GM19324 (cell line): ENCODE results near the gene SCRT2.
"Not testable (repeated sequence)": the region's sequence is repeated elsewhere in the genome, so short reads cannot be mapped to it uniquely, and the experiment has no call there.

ENCODE experiments used
- ATAC-seq: cut with Tn5 transposase; IDR thresholded peaks from one replicate; pipeline ENCODE4 v1.9.1; 2021; ENCODE audit warnings: mild to moderate bottlenecking, moderate library complexity; ENCODE audit not compliant: unreplicated experiment, low FRiP score

SCRT2 gene

GRCh38 chr20:653590-654416 lies 21.8 kb downstream of the SCRT2 start:
- ATAC-seq, result no peak

DNA sequence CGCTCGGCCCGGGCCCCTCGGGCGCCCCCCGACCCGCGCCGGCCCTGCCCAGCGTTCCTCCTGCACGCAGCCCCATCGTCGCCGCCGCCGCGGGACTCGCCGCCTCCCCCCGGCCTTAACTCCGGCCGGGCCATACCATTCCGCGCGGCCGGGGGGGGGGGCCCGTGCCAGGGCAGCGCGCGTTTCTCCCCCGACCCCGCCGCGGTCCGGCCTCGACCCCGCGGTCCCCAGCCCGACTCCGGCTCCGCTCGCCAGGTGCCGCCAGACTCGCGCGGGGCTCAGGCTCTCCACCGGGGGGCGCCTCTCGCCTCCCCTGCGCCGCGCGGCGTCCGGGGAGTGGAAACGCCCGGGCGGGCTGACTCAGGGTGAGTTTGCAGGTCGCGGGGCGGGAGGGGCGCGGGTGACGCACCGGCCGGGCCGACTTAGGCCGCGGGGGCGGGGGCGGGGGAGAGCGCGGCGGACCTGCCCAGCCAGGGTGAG lies 22.5 kb downstream of the SCRT2 start, which contains the start of gene SRXN1:
Gene SRXN1 (minus strand): TSS at position 91 of the 480 bp plus-strand sequence. CDS start 15 bp downstream, at position 76.
- ATAC-seq, result peak; percentile 76

- no peak for ATAC-seq
Observed at GRCh38 chr20:652615-653109, 22.9 kb downstream of the SCRT2 start.

- no peak for ATAC-seq
Observed at GRCh38 chr20:651713-652614, 23.6 kb downstream of the SCRT2 start.

DNA sequence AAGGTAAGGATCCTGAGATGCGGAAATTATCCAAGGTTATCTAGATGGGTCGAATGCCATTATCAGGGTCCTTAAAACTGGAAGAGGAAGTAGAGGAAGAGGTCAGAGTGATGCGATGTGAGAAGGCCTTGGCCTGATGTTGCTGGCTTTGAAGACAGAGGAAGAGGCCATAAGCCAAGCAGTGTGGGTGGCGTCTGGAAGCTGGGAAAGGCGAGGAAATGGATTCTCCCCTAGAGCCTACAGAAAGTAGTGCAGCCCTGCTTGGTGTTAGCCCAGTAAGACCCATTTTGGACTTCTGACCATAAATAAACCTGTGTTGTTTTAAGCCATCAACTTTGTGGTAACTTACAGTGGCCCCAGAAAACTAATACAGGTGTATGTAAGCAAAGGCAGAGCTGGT lies 24.6 kb downstream of the SCRT2 start:
- no peak for ATAC-seq

DNA sequence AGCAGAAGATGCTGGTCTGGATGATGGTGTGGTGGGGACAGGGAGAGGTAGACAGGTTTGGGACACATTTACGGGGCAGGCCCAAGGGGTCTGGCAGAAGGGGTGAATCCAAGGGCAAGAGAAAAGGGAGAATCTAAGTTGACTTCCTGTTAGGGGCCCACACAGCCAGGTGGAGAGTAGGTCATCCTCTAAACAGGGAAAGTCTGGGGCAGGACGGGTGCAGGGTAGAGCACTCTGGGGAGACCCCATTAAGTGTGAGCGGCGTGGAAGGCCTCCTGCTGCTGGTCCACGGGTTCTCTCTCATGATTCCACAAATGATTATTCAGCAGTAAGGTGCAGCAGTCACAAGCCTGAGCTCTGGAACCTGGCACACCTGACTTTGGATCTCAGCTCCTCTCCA lies 25.3 kb downstream of the SCRT2 start:
- no peak for ATAC-seq

DNA sequence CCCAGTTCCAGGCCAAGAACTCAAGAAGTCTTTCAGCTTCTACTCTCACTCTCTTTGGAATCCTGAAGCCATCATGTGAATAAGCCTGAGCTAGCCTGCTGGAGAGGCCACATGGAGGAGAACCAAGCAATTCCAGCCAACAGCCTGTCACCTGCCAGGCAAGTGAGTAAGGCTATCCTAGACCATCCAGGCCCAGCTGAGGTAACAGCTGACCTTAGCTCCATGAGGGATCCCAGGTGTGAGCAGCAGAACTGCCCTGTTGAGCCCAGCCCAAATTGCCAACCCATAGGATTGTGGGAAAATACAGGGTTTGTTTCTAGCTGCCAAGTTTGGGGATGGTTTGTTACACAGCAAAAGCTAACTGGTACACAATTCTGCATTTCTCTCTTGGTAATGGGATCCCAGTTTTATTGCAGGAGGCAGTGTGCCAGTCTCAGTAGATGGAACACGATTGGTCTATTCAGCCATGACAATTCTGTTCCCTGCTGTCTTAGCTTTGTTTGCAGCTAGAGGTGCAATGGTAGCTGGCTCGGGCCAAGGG lies 28.1 kb downstream of the SCRT2 start:
- no peak for ATAC-seq

- ATAC-seq, result no peak
Observed at GRCh38 chr20:646868-647233, 28.8 kb downstream of the SCRT2 start.

DNA sequence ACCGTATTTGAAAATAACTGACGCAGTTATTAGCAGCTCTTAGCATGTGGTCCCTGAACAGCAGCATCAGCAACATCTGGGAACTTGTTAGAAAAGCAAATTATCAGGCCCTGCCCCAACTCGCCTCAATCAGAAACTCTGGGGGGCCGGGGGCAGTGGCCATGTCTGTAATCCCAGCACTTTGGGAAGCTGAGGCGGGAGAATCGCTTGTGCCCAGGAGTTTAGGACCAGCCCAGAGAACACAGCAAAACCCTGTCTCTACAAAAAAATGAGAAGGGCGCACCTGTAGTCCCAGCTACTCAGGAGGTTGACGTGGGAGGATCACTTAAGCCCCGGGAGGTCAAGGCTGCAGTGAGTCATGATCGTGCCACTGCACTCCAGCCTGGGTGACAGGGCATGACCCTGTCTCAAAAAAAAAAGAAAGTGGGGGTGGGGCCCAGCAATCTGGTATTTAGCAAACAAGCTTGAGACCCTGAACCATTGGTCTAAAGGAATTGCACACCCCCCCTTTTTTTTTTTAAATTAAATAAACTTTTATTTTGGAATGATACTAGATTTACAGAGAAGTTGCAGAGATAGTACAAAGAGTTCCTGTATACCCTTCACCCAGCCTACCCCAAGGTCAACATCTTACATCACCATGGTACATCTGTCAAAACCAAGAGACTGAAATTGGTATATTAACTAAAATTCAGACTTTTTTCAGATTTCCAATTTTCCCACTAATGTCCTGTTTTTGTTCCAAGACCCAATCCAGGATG lies 29.3 kb downstream of the SCRT2 start:
- no peak for ATAC-seq

DNA sequence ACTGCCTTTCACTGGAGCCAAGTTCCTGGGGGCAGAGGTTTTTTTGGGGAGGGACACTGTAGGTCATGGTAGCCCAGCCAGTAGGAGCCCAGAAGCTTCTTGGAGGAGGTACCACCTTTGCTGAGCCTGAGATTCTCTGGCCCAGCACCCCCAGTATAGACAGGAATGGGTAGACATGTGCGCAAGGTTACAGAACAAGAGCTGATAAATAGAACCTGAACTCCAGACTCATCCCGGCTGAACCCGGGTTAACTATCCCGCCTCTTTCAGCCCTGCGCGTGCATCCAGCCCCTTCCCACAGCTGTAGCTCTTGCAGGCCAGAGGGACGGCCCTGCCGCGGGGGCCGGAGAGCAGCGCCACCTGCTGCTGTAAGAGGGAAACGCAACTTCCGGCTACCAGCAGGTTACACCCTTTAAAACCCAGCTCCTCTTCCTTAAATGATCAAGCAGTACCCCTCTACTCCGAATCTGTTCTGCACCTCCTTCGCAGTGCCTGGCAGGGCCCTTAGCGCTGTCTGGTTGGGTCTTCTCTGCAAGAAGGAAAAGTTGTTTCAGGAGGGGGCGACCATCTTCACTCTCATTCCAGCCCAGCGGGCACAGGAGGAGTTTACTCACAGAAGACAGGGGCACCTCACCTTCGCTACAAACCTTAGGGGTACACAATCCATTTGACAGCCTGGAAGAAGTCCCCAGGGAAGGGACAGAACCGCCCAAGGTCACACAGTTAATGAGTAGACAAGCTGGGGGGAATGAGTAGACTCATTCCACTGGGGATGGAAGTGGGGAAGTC lies 30.1 kb downstream of the SCRT2 start:
- no peak for ATAC-seq

DNA sequence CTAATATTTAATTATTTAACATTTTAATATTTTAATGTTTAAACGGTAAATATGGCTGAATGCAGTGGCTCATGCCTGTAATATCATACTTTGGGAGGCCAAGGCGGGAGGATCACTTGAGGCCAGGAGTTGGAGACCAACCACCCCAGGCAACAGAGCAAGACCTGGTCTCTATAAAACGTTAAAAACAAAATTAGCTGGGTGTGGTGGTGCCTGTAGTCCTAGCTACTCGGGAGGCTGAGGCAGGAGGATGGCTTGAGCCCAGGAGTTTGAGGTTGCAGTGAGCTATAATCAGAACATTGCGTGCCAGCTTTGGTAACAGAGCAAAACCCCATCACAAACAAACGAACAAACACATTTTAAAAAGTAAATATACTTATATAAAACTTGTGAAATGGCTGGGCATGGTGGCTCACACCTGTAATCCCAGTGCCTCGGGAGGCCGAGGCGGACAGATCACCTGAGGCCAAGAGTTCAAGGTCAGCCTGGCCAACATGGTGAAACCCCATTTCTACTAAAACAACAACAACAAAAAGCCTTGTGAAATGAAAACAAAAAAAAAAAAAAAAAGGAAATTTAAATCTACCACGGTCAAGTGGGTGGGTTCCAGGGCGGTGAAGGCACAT lies 30.8 kb downstream of the SCRT2 start:
- ATAC-seq, result no peak

DNA sequence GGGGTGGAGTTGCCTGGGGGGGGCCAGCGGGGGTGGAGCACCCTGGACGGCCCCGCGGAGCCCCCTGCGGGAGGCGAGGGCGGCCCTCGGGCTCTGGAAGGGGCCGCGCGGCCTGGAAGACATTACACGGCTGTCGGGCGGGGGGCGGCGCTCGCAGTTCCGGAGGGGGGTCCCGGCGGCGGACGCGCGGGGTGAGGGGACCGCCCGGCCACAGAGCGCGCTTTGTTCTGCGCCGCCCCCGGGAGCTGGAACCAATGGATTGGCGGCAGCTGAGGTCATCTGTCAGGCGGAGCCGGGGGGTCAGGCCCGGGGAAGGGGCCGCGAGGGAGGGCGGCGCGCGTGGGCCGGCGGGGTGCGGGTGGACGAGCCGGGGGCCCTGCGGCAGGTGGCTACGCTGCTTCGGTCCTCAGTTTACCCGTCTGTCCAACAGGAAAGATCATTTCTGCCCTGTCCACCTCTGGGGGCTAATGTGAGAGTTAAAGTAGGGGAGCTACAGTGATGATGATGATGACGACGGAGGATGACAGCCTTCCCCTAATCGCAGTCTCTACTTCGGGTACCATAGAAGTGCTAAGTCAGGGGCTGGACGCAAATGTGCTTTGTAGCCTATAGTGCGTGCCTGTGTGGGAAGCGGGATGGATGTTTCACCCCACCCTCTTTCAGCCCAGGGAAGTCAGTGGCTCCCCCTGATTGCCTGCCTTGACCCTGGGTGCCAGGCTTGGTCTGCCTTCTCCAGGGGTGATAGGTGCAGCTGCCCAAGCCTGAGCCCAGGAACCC lies 33.0 kb downstream of the SCRT2 start:
- no peak for ATAC-seq

DNA sequence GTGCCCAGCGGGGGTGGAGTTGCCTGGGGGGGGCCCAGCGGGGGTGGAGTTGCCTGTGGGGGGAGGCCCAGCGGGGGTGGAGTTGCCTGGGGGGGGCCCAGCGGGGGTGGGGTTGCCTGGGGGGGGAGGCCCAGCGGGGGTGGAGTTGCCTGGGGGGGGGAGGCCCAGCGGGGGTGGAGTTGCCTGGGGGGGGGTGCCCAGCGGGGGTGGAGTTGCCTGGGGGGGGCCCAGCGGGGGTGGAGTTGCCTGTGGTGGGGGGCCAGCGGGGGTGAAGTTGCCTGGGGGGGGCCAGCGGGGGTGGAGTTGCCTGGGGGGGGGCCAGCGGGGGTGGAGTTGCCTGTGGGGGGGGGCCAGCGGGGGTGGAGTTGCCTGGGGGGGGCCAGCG lies 33.6 kb downstream of the SCRT2 start:
- ATAC-seq, result not testable (repeated sequence)

- no peak for ATAC-seq
Observed at GRCh38 chr20:641516-641875, 34.1 kb downstream of the SCRT2 start.

DNA sequence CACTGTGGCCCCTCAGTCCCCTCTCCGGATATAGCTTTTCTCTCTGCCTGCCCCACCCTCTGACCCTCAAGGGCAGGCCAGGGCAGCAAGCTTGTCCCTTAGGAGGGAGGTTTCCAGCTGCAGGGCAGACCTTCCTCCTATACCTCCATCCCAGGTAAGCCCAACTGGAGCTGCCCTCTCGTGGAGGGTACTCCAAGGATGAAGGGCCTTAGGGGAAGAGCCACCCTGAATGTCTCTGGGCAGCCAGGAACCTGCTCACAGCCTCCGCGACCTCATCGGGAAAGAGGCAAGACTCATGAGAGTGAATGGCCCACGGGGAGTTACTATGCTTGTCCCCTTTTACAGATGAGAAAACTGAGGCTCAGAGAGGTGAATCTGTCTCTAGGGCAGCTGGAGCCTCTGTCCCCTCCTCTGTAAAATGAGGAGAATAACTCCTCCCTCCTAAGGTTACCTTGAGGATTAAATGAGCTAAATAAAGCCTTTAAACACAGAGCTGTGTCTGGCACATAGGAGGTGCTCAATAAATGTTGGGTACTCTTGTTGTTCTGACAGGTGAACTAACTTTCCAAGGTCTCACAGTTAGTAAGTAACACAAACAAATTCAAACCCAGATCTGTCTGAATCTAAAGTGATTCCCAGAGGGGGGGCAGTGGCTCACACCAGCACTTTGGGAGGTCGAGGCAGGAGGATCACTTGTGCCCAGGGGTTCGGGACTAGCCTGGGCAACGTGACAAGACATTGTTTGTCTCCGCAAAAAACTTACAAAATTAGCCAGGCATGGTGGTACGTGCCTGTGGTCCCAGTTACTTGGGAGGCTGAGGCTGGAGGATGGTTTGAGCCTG lies 34.7 kb downstream of the SCRT2 start:
- no peak for ATAC-seq

DNA sequence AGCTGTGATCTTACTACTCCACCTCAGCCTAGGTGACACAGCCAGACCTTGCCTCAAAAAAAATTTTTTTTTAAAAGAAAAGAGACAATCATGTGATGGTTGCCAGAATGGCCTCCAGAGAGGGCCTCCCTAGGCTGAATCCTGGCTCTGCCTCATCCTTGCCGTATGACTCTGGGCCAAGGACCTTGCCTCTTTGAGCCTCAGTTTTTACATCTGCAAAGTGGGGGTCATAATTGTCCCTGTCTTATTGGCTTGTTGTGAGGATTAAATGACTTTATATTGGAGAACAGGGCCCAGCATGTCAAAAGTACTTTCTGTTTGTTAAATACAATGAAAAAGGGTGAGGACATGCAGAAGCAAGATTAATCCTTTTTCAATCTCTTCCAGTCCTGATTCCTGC lies 37.0 kb downstream of the SCRT2 start:
- no peak for ATAC-seq

GRCh38 chr20:637559-637958 lies 38.0 kb downstream of the SCRT2 start:
- ATAC-seq, result no peak
